HG03060 (cell line): ENCODE data around the gene ITGA1.
"Not testable (repeated sequence)": the region's sequence is repeated elsewhere in the genome, so short reads cannot be mapped to it uniquely, and the experiment has no call there.

ENCODE experiments used
- ATAC-seq: cut with Tn5 transposase; IDR thresholded peaks from one replicate; pipeline ENCODE4 v1.9.1; 2021; ENCODE audit warnings: low read depth, moderate number of reproducible peaks; ENCODE audit not compliant: unreplicated experiment

ITGA1 gene

DNA sequence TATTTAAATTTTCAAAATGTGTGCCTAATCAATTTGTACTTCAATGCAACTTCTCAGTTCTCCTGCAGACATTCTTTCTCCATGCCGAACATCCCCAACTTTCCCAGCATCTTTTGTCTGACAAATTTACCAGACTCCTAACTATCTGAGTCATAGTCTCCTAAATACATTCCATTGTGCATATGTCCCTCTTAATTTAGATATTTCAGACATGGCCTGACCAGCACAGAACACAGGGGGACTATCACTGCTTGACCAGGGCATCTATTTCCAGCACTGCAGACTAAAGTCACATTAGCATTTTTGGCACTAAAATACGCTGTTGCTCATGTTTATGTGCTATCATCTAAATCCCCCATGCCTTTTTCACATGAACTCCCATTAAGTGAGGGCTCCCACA, 71.9 kb downstream of the ITGA1 start:
- ATAC-seq, result no peak

DNA sequence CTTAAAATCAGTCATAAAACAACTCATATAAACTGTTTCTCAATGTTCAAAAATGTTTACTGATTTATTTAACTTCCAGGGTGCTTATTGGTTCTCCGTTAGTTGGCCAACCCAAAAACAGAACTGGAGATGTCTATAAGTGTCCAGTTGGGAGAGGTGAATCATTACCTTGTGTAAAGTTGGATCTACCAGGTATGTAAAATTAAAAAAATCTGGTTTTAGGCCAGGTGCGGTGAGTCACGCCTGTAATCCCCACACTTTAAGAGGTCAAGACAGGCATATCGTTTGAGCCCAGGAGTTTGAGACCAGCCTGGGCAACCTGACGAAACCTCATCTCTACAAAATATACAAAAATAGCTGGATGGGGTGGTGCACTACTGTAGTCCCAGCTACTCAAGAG, 73.7 kb downstream of the ITGA1 start:
- no peak for ATAC-seq

DNA sequence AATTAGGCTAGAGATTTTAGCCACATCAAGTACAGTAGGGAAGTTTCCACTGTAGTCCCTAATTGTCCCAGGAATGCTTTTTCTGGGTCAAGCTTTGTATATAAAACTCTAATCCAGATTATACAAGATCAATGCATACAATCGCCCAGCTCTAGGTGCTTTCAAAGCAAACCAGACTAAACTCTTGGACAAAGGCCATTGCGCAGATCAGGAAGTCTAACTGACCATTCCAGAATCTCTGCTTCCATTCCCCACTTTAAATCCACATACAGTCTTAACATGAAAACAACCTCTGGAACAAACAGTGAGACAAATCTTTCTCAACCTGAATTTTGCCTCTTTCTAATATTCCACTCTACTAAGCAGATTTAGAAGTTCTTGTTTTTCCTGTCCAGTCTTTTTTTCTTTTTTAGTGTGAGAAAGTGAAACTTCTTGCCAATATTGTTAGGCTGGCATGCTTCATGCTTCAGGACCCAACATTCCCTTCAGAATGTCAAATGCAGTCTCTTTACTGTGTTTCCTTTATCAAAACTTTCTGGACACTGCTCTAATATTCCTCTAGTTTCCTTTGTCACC, 76.1 kb downstream of the ITGA1 start:
- no peak for ATAC-seq

DNA sequence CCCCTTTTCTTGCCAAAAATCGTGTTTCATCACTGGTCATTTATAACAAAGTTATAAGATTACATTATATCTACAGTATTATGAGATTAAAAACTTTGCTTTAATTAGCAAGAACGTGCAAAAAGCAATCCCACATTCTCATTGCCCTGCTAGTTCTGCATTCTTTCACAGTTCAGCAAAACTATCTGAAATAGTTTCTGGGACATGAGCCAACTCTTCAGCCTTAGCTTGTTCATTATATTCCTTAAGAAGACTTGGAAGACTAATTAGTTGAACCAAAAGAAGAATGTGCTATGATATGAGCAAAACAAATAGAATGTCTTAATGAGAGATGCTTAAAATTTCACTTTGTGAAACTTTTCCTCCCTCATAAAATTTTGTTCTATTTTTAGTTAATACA, 76.7 kb downstream of the ITGA1 start:
- no peak for ATAC-seq

DNA sequence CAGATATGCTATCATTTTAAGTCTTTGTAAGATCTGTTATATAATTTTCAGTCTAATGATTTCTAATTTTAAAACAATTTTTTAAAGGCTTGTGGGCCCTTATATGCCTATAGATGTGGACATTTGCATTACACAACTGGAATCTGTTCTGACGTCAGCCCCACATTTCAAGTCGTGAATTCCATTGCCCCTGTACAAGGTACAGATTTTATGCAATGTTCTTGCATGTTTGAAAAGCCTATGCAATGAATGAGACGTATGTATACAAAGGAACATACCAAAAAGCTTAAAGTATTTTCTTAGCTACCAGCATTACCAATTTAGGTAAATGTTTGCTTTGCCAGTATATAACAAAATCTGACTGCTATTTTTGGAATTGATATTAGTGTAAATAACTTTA, 77.2 kb downstream of the ITGA1 start:
- ATAC-seq, result no peak

DNA sequence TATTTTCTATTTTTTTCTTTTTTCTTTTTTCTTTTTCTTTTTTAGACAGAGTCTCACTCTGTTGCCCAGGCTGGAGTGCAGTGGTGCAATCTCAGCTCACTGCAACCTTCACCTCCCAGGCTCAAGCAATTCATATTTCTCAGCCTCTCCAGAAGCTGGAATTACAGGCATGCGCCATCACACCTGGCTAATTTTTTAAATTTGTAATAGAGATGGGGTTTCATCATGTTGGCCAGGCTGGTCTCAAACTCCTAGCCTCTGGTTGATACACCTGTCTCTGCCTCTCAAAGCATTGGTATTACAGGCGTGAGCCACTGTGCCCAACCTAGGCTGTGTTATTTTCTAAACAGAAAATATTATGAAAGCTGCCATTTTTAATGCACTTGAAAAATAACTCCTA, 78.3 kb downstream of the ITGA1 start:
- not testable (repeated sequence) for ATAC-seq

DNA sequence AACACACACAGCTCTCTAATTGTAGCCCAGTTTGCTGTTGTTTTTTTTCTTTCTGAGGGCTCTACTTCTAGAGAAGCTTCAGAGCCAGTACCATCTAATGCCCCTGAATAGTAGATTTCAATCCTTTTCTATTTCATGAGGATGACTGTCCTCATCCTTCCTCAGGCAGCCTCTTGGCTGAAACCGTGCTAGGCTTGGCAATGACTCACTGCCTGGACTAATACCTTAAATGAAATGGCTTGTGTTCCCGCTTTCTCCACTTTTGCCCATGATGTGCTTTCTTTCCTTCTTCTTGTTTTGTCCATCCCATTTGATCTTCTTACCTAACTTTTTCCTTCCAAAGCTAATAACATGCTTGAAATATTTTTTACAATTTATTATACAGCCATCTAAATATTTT, 80.1 kb downstream of the ITGA1 start:
- no peak for ATAC-seq

DNA sequence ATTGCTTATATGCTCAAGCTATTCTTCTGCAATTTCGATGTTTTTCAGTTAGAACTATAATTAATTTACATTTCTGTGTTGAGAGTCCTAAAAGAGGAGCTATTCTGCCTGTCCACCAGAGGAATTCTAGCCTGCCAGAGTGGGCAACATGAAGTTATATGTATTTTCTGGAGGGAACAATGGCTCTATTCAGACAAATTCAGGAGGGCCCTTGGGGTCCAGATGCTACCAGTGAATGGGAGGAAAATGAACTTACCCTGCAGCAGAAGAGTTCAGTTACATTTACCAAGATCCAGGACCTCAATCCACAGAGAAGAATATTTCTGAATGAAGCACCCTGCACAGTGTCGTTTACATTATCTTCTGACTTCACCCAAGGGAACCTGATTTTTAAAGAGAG, 80.7 kb downstream of the ITGA1 start:
- ATAC-seq, result no peak

DNA sequence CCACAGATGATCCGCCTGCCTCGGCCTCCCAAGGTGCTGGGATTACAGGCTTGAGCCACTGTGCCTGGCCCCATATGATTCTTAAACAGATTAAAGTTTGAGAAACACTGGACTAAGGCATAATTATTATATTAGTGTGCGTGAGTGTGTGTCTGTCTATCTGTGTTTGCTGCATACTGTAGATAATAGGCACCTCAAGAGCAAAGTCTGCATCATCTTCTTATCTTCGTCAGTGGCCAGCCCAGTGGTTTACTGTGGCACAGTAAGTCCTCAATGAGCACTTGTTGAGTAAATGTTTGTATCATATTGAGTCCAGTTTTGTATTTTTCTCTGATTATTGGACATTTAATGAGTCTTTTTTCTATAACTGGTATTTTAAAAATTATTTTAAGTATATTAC, 81.7 kb downstream of the ITGA1 start:
- ATAC-seq, result no peak

DNA sequence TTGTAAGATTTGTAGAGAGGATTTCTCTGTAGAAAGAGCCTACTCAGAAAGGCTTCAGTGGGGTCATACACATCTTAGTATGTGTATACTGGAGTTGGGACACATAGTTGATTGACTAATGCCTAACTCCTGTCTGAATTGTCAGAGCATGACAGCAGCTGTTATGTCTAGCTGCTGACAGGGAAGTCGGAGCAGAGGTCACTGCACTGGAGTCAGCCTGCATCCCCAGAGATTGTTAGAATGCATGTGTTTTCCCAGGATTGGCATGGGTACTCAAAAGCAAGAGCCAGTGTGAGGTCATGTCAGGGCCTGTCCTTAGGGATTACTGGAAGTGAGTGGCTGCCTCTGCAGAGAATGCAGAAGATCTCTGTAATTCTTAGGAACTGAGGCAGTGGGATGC, 82.7 kb downstream of the ITGA1 start:
- ATAC-seq, result no peak

DNA sequence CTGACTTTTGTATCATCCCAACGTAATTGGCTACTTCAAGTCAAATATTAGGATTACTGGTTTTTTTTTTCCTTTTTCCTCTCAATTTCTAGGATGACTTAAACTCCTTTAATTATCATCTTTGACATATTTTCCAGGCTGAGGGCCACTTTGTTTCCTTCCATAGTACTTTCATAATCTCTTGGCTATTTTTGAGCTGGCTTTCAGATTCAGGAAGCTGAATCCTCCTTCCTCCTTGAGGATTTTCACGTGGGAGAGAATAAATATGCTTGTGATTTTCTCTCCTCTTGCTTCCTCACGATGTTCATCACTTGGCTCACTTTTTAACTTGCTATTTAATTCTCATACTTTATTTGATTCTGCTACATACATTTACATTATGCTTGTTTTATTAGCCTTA, 88.1 kb downstream of the ITGA1 start:
- no peak for ATAC-seq

DNA sequence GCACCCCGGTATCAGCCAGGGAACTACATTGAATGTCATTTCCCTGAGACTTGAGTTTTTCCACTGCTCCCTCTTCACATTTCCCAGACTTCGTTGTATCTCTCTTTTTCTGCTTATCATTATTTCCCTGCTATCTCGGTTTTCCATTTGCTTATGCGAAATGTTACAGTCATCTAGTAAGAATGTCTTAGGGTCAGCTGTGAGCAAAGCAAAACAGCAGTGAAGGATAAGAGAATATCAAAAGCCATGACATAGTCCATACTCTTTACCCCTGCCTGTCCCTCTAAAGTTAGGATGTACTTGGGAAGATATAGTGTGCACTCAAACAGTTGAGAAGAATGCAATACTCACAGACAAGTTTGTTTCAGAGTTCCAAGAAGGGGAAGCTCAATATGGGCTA, 88.7 kb downstream of the ITGA1 start:
- no peak for ATAC-seq

DNA sequence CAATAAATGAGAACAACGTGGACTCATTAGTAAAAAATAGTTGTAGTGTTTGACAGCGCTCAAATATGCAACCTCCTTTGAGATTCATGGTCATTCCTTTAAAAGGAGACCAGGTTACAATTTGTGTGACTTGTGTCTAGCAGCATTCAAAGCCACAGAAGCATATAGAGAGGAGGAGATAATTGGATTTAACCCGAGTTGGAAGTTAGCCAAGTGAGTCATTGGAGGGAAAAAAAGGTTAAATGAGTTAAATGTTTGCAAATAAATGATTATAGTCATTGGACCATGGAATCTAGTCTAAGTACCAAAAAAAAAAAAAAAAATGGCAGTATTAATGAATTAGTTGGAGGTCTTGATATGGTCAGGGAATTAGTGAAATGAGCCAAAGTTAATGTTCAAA, 90.9 kb downstream of the ITGA1 start:
- no peak for ATAC-seq

DNA sequence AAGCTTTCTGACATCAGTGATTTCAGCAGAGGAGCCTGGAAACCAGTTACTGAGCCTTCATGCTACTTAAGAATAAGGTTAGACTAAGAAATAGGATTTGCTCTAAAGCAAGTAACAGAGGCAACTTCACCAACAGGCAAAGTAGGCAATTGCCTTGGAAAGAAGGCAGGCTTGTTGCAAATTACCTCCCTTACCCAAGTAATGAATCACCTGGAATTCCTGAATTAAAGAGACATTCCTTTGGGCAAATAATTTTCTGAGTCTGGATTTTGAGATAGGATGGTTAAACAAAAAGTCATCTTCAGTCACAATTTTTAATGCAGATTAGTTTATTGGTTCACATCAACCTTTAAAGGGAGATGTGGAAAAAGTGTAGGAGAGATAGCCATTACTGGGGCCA, 92.8 kb downstream of the ITGA1 start:
- ATAC-seq, result no peak

DNA sequence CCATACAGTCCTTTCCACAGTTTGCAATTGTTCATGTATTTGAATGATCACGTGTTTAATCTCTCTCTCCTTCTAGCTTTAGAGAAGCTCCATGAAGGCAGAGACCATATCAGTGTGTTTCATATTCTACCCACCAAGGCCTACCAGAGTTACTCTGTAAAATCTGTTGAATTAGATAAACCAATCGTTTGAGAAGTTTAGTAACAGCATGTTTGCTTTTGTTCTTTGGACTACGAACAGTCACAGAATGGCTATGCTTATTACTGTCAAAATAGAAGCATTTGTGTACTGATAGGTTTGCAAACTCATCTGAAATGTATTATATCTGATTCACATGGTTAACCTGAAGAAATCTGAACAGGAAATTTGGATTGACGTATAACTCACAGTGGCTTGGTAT, 93.8 kb downstream of the ITGA1 start:
- no peak for ATAC-seq

DNA sequence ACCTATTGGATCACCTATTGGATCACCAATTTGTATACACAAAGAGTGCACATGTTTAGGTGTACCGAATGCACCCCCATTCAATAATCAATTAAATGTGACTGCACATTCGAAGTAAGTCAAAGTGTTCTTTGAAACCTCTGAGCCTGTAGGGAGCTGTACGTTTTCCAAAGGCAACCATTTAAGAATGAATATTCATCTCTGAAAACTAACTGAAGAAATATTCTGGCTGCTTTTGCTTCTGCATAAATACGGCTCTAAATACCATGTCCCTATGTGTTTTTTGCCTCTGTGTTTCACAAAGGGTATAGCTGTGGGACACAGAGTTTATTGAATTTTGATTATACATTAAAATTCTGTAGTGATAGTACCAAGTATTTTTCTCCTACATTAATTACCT, 95.4 kb downstream of the ITGA1 start:
- no peak for ATAC-seq

DNA sequence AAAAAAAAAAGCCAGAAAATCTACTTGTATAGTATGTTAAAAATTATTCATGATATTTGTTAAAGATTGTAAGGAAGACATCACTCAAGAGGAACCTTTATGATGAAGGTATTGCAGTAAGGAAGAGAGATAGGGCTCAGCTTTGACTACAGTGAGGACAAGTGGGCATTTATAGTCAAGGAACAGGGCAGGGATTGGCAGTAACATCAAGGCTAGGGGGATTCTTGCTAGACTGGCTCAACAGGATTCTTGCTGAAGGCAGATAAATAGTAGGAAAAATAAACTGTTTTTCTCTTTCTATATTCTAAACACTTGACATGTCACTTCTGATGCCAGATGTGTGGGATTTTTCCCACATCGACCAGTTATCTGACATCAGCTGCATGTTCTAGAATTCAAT, 96.7 kb downstream of the ITGA1 start:
- ATAC-seq, result no peak

DNA sequence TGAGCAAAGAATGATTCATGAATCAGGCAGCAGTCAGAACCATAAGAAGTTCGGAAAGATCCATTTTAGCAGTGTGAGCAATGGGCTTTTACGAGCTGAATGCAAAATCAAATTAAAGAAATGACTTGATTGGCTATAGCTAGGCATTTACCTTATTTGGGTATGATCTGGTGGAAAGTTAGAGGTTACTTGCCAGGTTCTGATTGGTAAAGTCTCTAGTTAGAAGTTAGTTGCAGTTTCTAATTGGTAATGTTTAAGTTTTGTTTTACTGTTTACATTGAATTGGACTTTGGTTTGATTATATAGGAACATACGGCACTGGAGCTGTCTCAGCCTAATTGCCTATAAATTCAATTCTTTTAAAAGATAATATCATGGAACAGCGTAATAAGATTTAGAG, 97.9 kb downstream of the ITGA1 start:
- no peak for ATAC-seq

DNA sequence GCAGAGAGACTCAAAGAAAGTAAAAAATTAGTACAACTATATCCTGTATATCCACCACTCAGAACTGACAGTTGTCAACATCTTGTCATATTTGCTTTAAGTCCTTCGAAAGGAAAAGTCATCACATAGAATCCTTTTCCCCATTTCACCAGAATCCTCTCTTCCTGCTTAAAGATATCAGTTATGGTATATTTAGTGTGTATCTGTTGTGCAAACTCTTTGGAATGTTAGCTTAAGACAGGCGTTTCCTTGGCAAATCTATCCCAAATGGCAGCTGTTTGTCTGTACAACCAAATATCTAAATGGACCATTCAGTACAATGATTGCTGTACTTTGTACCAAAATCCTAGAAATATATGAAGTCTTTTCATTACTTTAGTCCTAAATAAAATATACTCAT, 98.5 kb downstream of the ITGA1 start:
- ATAC-seq, result no peak

DNA sequence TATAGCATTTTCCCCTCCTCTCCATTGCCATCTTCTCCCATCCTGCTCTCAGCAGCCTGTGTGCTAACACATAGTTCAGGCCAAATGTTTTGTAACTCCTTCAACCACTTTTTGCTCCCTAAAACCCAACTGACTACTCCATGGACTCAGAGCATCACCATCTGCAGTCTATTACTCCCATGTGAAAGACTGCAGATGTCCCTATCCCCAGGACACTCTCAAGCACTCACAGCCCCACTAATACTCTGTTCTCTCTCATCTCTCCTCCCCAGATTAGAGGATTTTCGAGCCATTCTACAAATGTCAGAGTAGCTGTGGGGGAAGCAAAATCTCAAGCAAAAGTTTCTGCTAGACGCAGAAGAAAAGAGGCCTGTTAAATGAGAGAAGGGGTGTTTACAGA, 99.3 kb downstream of the ITGA1 start:
- no peak for ATAC-seq

DNA sequence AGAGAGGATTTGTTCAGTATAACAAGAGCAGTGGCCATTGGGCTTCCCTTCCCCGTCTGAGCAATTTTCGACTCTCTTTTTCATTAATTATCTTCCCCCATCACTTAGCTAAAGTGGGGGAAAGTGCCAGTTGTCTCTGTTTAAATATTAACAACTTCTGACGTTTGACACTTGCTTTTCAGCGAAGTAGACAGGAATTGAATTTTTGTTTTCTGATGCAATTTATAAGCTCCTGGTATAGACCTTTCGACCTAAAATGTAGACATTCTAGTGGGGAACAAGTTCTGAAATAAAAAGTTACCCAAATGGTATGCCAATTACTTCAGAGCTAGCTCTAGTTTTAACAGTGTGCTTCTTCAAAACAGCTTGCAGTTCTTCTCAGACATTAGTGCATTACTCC, 100.6 kb downstream of the ITGA1 start:
- no peak for ATAC-seq

DNA sequence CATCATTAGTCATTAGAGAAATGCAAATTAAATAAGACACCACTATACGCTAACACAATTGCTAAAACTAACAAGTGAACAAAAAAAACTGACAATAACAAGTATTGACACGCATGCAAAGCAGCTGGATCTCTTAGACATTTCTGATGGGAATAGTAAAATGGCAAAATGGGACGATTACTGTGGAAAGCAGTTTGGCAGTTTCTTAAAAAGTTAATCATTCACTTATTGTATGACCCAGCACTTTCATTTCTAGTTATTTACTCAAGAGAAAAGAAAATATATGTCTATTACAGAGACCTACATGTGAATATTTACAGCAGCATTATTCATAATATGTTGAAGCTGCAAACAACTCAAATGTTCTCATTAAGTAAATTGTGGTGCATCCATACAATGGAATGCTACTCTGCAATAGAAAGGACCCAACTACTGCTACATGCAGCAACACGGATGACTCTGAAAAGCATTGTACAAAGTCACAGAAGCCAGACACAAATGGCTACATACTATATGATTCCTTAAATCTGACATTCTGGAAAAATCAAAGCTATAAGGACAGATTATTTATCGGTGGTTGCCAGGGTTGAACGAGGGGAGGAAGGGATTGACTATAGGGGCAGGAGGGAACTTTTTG, 104.6 kb downstream of the ITGA1 start:
- no peak for ATAC-seq

DNA sequence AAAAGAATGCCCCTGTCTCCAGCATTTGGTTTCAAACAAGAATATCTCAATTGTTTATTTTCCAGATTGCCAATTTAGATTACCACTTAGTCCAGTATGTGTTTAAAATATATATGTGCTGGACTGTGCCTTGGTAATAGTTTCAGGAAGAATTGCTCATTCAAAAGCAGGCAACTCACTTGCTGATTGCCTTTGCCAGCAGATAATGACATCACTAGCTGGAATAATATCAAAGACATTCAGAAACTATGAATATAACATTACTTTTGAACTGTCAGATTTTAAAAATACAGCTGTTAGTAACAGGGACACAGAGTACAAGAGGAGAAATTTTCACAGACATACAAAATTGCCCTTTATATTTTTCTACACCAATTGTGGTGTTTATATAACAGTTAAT, 105.4 kb downstream of the ITGA1 start:
- no peak for ATAC-seq
